ENCODE results near the gene BPHL.
"Not testable (repeated sequence)": the region's sequence is repeated elsewhere in the genome, so short reads cannot be mapped to it uniquely, and the experiment has no call there.

Gene BPHL

DNA sequence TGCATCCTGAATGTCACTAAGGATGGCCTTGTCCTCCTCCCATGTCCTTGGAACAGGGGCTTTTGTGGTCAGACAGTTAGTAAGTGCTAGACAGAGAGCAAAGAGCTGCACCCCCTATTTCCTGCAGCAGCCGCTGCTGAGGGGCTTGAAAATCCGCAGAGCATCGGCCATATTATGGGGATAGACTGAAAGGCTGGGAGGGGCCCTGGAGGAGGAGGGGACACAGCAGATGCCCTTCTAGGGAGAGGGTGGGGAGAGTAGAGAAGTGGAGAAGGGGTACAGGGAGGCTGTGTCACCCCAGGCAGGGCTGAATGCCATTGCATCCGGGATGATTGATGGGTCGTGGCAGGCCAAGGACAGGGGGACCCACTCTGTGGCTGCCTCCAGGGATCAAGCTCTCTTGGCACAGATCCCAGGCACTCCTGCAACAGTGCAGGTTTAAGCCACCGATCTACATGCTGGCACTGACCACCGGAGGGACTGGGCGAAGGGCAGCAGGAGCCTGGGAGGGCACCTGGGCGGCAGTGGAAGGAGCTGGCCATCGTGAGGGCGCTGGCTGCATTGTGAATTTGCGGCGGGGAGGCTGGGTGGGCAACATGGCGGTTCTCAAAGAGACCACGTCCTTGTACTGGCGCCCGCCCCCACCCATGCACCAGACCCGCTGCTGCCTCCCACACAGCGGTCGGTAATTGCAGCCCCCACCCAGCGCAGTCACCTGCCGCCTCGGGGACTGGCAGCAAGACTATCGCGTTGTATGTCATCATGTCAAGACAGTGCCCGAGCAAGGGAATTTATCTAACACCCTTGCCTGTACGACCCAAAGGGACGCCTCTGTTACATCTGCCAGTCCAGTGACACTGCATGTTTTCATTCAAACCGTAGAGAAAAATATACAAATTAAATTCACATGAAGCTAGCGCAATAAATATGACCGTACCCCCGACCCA, 37.9 kb downstream of the BPHL start:
- DNase-seq (ENCODE audit: low read depth): not testable (repeated sequence)

DNA sequence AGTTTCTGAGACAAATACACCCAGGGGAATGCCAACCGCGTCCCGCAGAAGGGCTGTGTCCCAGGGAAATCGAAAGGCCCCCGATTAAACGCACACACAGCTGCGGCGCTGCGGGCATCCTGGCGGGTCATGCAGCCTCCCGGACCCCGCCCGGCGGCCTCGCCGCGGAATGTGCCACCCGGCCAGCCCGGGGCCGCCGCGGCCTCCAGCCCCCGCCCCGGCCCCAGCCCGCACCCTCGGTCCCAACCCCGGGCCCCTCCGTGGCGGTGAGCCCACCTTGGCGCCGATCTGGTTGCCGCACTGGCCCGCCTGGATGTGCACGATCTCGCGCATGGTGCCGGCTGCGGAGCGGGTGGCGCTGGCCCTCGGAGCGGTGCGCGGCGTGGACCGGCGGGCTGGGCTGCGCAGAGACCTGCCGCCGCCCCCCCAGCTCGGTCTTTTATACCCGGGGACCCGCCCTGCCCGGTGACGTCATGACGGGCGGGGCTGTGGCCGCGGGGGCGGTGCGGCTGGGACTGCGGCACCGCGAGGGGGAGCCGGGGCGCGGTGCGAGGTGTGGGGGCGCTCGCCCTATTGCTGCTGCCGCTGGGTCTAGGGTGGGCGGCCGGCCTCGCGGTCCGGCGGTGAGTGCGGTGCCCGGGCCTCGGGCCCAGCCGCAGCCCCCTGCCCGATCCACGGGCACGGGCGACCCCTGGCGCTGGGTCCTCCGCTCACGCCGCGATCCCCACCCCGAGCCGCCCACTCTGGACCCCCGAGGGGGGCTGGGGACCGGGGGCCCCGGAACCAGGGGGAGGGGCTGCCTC, 38.8 kb downstream of the BPHL start, which contains the start of gene TUBB2A:
TSS of gene TUBB2A (minus strand) at position 414 of the 803 bp plus-strand sequence. CDS start at position 333, 81 bp downstream.
- DNase-seq (ENCODE audit: low read depth): no peak

DNA sequence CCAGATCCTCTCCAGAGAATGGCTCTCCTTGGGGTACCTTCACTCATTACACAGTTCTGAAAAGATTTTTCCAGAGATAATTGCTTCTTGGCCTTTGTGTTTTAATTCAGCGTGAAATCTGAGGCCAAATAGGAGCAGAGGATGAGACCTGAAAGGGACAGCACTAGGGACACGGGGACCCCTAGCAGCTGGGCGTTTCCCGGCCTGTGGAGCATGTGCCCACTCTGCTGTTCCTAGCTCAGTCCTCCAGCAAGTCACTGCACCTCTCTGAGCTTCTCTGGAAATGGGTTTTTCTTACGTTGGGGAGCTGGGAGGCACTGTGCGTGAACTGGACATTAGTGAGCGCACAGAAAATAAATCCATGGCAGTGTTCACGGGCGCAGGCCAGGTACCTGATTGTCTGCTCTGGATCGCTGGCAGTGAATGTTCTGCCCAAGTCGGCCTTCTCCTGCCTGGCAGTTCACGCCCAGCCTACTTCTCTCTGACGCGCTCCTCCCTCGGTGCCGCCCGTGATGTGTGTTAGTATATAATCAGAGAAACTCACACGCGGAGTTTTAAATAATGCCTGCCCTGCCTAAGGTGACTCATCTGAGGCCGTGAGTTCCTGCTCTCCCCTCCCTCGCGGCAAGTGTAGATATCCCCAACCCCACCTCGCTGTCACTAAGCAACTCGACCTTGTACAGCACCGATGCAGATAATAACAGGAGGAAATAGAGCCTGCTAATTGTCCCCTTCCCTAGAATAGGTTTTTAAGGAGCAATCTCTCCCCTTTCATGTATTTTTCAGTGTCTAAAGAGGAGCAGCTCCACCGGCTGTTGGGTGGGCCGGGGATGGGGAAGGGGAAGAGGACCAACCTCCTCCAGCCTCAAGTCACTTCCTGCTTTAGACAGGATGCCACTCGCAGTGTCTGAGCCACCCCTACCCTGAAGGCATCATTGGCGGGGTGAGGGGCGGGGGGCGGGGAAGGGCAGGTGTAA, 41.6 kb downstream of the BPHL start:
- no peak for DNase-seq (ENCODE audit: low read depth)

DNA sequence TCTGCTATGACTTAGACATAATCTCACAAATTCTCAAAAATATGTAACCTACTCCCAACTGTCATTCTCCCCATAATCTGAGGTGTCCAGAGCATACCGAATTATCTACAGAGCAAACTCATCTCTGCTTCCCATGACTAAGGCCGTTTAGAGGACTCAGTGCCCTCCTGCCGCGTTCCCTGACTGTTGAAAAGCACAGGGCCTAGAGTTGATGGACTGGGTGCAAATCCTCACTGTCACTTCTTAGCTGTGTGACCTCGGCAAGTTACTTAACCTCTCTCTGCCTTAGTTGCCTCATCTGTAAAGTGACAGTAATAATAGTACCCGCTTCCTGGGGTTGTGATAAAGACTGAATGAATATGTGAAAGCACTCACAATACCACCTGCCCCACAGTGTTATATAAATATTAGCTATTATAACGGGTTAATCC, 43.6 kb downstream of the BPHL start:
- DNase-seq (ENCODE audit: low read depth): no peak

DNA sequence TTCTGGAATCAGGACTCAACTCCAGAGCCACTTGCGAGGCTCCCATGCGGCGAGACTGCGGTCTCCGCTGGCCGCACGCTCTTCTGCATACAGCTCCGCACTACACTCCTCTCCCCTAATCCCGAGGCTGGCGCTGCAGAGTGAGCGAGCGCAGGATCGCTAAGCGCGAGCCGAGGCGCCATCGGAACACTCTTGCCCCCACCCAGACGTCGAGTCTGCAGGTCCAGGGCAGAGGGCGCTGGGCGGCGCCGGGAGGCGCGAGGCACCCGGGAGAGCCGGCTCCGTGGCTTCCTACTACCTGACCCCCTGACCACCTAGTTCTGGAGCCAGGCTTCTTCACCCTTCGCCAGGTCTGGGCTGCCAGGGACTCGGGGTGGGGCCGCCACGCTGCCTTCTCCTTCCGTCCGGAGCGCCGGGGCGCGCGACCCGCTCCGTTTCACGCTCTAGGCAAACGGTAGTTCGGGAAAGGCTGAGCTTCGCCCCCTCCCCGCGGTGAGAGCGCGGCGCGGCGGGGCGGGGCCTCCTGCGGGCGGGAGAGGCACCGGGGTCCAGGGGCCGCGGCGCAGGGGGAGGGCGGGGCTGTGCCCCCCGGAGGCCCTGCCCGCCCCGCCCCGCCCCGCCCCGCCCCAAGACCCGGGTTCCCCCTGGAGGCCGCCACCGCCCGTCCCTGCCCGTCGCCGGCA, 44.2 kb downstream of the BPHL start:
- DNase-seq (ENCODE audit: low read depth): peak; percentile 43

DNA sequence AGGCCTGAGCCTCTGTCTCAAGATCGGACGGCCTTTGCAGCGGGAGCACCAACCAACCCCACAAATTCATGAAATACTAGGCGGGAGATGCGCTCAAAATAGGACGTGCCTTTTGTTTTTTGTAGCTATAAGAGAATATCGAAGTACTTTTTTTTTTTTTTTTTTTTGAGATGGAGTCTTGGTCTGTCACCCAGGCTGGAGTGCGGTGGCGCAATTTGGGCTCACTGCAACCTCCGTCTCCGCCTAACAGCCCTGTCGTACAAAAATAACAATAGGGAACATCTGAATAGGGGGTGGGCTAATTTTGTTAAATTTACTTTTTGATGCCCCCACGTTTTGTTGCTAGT, 44.7 kb downstream of the BPHL start:
- DNase-seq (ENCODE audit: low read depth): no peak

DNA sequence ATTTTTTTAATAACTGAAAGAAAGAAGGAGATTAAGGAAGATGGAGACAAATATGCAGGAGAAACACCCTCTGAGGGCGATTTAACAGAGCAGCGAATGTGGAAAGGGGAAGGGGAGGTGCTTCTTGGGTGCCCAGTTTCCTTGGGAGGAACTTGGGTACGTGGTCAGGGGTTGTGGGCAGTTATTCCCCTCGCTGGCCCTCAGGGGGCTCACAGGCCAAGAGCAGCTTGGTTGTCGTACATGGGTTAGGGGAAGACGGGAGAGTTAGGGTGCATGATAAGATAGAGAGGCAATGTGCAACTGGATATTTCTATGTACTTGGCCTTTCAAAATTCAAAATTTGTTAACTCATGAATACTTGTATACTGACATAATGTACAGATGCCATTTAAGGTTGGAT, 45.9 kb downstream of the BPHL start:
- no peak for DNase-seq (ENCODE audit: low read depth)

DNA sequence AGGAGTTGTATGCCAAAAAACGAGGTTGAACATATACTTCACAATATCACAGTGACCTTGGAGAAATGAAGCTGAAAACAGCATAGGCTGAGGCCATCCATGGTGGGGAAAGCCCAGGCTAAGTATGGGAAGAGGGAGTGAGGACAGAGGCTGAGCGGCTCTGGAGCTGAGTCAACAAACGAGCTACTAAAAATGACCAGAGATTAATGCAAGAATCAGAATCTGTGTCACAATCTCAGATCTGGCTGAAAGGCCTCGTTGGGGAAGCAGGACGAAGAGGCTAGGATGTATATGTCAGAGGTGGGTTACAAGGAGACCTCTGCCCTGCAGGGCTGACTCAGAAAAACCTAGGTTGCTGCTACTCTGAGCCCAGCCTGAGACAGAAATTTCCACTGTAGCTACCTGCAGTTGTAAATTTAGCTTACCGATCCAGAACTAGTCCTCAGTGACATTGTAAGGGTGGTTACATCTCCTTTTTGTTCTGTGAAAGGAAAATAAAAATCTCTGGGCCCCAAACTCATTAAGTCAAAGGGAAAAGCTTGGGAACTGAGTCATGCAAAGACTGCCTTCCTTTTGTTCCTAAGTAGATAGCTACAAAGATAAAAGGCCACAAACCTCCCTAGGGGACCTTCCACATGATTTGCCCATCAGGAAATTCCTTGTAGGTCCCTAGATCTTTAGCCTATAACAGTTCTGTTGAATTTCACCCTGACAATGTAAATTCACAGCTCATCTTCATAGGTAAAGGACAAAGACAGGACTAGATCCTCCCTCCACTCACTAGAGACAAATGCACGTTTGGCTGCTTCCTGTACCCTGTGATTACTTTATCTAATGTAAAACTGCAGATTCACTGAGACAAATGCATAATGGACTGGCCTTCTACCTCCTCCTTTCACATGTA, 47.4 kb downstream of the BPHL start:
- peak; percentile 21 for DNase-seq (ENCODE audit: low read depth)

DNA sequence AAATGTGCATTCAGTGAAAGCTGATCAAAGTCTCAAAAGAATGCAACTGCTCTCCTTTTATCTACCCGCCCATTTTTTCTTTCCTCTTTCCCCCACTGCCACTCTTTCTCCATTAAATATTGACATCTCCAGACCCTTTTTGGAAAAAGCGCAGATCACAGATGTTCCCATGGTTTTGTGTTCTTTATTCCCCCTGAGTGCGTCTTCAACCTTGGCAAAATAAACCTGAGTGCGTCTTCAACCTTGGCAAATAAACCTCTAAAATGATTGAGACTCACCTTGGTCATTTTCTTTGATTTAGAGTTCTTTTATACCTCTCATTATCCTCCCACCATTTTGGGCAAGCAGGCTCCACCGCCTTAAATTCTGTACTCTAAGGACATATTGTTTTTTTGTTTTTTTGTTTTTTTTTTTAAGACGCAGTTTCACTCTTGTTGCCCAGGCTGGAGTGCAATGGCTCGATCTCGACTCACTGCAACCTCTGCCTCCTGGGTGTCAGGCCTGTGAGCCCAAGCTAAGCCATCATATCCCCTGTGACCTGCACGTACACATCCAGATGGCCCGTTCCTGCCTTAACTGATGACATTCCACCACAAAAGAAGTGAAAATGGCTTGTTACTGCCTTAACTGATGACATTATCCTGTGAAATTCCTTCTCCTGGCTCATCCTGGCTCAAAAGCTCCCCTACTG, 48.2 kb downstream of the BPHL start:
- DNase-seq (ENCODE audit: low read depth): not testable (repeated sequence)

DNA sequence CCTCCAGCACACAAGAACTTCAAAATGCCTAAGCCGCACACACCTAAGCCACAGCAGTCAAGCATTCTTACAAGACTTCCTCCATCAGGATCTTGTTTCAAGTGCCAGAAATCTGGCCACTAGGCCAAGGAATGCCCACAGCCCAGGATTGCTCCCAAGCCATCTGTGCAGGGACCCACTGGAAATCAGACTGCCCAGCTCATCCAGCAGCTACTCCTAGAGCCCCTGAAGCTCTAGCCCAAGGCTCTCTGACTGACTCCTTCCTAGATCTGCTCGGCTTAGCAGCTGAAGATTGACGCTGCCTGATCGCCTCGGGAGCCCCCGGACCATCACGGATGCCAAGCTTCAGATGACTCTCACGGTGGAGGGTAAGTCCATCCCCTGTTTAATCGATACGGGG, 49.5 kb downstream of the BPHL start:
- not testable (repeated sequence) for DNase-seq (ENCODE audit: low read depth)

DNA sequence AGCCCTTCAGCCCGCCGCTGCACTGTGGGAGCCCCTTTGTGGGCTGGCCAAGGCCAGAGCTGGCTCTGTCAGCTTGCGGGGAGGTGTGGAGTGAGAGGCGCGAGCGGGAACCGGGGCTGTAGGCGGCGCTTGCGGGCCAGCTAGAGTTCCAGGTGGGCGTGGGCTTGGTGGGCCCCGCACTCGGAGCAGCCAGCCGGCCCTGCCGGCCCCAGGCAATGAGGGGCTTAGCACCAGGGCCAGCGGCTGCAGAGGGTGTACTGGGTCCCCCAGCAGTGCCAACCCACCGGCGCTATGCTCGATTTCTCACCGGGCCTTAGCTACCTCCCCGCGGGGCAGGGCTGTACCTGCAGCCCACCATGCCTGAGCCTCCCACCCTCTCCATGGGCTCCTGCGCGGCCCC, 52.2 kb downstream of the BPHL start:
- not testable (repeated sequence) for DNase-seq (ENCODE audit: low read depth)

DNA sequence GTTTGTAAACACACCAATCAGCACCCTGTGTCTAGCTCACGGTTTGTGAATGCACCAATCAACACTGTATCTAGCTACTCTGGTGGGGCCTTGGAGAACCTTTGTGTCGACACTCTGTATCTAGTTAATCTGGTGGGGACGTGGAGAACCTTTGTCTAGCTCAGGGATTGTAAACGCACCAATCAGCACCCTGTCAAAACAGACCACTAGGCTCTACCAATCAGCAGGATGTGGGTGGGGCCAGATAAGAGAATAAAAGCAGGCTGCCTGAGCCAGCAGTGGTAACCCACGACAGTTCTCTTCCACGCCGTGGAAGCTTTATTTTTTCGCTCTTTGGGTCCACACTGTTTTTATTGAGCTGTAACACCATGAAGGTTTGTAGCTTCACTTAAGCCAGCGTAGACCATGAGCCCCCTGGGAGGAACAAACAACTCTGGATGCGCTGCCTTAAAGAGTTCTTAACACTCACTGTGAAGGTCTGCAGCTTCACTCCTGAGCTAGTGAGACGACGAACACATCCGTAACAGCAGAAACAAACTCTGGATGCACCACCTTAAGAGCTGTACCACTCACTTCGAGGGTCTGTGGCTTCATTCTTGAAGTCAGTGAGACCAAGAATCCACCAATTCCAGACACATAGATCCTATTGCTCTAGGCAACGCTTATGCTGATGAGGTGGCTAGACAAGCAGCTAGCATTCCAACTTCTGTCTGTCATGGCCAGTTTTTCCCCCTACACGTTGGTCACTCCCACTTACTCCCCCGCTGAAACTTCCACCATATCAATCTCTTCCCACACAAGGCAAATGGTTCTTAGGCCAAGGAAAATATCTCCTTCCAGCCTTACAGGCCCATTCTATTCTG, 53.0 kb downstream of the BPHL start:
- not testable (repeated sequence) for DNase-seq (ENCODE audit: low read depth)

DNA sequence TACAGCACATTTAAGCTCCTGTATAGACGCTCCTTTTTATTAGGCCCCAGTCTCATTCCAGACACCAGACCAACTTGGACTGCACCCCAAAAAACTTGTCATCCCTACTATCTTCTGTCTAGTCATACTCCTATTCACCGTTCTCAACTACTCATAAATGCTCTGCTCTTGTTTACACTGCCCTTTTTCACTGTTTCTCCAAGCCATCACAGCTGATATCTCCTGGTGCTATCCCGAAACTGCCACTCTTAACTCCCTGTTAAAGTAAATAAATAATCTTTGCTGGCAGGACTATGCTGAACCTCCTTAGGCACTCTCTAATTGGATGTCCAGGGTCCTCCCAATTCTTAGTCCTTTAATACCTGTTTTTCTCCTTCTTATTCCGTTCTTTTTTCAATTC, 54.3 kb downstream of the BPHL start:
- not testable (repeated sequence) for DNase-seq (ENCODE audit: low read depth)

DNA sequence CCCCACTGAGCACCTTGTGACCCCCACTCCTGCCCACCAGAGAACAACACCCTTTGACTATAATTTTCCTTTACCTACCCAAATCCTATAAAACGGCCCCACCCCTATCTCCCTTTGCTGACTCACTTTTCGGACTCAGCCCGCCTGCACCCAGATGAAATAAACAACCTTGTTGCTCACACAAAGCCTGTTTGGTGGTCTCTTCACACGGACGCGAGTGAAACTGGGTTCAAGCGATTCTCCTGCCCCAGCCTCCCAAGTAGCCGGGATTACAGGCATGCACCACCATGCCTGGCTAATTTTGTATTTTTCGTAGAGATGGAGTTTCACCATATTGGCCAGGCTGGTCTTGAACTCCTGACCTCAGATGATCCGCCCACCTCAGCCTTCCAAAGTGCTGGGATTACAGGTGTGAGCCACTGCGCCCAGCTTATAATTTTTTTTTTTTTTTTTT, 55.2 kb downstream of the BPHL start:
- DNase-seq (ENCODE audit: low read depth): not testable (repeated sequence)

DNA sequence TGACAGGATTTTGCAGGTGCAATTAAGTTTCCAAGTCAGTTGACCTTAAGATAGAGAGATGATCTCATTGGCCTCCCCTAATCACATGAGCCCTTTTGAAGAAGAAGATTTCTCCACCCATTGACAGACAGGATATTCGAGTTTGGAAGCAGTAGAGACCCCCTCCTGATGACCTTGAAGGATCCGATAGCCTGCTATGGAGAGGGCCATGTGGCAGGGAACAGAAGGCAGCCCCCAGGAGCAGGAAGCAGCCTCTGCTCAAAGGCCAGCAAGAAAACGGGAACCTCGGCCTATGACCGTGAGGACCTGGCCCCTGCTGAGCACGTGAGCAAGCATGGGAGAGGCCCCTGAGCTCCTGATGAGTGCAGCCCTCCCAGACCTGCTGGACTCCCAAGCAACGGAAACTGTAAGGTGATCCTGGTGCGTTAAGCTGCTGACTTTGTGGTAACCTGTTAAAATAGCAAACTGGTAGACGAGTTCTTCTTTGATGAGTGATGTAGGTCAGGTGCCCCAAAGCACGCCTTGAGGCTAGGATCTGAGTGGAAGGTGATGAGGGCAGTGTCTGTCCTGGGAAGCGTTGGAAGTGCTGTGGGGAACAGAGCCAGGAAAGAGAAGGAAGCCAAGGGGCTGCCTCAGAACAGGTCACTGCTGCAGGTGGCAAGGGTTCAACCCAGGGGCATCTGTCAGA, 57.3 kb downstream of the BPHL start:
- DNase-seq (ENCODE audit: low read depth): no peak

DNA sequence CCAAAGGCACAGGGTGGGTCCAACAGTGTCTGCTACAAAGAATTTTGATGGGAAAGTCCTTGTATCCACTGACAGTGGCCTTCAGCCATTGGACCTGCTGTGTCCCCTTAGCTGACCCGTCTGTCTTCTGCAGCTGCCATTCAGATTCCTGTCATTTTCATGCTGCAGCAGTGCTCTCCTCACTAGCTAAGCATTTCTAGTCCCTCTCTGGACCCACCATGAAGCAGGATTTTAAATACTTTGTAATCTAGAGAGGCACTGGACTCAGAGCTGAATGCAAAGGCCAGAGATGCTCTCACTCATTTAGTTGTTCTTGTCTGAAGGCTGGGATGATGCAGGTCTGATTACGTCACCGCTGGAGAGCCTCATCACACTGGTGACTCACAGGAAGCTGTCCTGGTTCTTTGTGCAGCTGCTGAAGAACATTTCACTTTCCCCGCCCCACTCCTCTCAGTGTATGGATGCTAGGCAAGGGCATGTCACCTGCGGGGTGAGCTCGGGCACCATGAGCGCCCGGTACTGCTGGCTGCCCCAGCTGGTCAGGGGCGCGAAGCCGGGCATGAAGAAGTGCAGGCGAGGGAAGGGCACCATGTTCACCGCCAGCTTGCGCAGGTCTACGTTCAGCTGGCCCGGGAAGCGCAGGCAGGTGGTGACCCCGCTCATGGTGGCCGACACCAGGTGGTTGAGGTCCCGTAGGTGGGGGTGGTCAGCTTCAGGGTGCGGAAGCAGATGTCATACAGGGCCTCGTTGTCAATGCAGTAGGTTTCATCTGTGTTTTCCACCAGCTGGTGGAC, 58.2 kb downstream of the BPHL start:
- no peak for DNase-seq (ENCODE audit: low read depth)

DNA sequence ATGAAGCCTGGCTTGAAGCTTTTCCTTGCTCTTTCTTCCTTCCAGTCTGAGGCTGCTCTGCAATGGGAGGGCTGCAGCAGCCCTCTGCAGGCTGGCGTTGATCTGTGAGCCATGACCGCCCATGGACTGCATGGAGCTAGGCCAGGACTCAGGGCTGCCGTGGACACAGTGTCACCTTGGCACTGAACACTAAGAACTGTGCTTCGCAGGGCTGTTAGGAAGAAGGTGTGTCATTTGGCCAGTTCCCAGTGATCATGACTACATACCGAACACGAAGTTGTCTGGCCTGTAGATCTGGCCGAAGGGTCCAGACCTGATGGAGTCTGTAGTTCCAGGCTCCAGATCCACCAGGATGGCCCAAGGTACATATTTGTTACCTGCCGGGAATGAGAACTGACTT, 60.2 kb downstream of the BPHL start:
- not testable (repeated sequence) for DNase-seq (ENCODE audit: low read depth)
